Body of pancreas (tissue), 4 donors: ENCODE measurements around the gene MLEC. TPM values are rescaled to one million over a fixed set of nuclear protein-coding genes. Genes with fewer than 3 reads are reported as not detected.

ENCODE experiments used
- ATAC-seq: fragments of 150-250 bp; one replicate; pipeline ENCODE4 v1.9.1; 2016
- DNase-seq, 4 donors: peaks; one replicate each; pipeline ENCODE4 v3.0.0-alpha.2; 2019
- H3K27ac ChIP-seq, 4 donors: fragments of 200-600 bp; sonication (generic); 1 replicate in 3 of 4; 2 replicates in 1 of 4; pipeline versions ENCODE4 v1.5.1 to v1.6.1; 2016 to 2019; ENCODE audit warnings: mild to moderate bottlenecking in 1 of 4, mixed read lengths in 1 of 4, moderate library complexity in 1 of 4
- H3K27me3 ChIP-seq, 2 donors: fragments of 200-600 bp; sonication (generic); one replicate each; pipeline ENCODE4 v1.6.0; 2016; ENCODE audit warnings: mild to moderate bottlenecking in 1 of 2
- H3K36me3 ChIP-seq, 2 donors: fragments of 200-600 bp; sonication (generic); replicated peaks in 1 of 2; 2 replicates each; pipeline ENCODE4 v1.5.1; 2016; ENCODE audit warnings: low read depth in 2 of 2; ENCODE audit not compliant: insufficient read depth in 1 of 2
- H3K4me1 ChIP-seq: fragments of 200-600 bp; sonication (generic); one replicate; pipeline ENCODE4 v1.6.0; 2016
- H3K4me3 ChIP-seq, 2 donors: fragments of 200-600 bp; sonication (generic); 1 replicate in 1 of 2; 2 replicates in 1 of 2; pipeline ENCODE4 v1.5.1; 2016 to 2019
- H3K9me3 ChIP-seq, 3 donors: fragments of 200-600 bp; sonication (generic); 1 replicate in 2 of 3; 2 replicates in 1 of 3; pipeline ENCODE4 v1.5.1; 2016
- CTCF ChIP-seq, 7 experiments: fragments of 450-650 bp in 4 of 7; fragments of 200-600 bp in 3 of 7; sonication (generic) in 3 of 7; IDR thresholded peaks; one replicate each; pipeline ENCODE4 v1.5.1; 2016 to 2019; ENCODE audit warnings: antibody characterized with exemption in 7 of 7
- POLR2A ChIP-seq, 3 donors: fragments of 450-650 bp; IDR thresholded peaks; one replicate each; pipeline ENCODE4 v1.6.1; 2016; ENCODE audit warnings: antibody characterized with exemption in 3 of 3, mild to moderate bottlenecking in 2 of 3
- WGBS, 2 donors: methylation state at CpG; one replicate each; pipeline ENCODE4 v1.1.5; 2017; 5-methylcytosine and 5-hydroxymethylcytosine counted together
- intact Hi-C: fragments of 100-400 bp; cut with DNase I; formaldehyde crosslinking; loops from one replicate; pipeline ENCODE4 v1.15.1; 2023
- total RNA-seq, 2 donors: library from RNA; depleted of rRNA; stranded (reverse); fragments of >200 nt; gene quantifications; one replicate each; pipeline ENCODE4 v1.1.0, GENCODE V29; 2016

MLEC gene
- total RNA-seq, 2 donors from 2014 or later: 54.7 to 107 TPM

GRCh38 chr12:120687578-120688289, 785 bp downstream of the MLEC start:
- H3K4me1 ChIP-seq: peaks cover 42% of the 10 kb centered on the region
- no peaks in the 10 kb centered on the region for H3K36me3 ChIP-seq
- intact Hi-C loops: no loop called here
- DNase-seq (peak; percentile 27 to 45 (median 32)), ATAC-seq (no peak)
- WGBS, 2 donors: 0% methylated on average over 17 to 31 of the region's 31 CpGs
- peak overlapping the region; percentile 65 to 75 for H3K4me3 ChIP-seq
- TF ChIP-seq POLR2A (IDR thresholded peaks at IDR 0.05) (no peak), CTCF (IDR thresholded peaks at IDR 0.05) (no peak)
- no peaks in the 10 kb centered on the region for H3K27me3 ChIP-seq
- H3K9me3 ChIP-seq: no peaks in the 10 kb centered on the region
- H3K27ac ChIP-seq: peak overlapping the region; percentile 83 to 96 (median 86)

GRCh38 chr12:120688527-120689071, 1.6 kb downstream of the MLEC start:
- peak overlapping the region in 1 of 2 donors; percentile 65 for H3K4me3 ChIP-seq
- peak overlapping the region; percentile 7 to 96 (median 50) for H3K27ac ChIP-seq
- peaks cover 51% of the 10 kb centered on the region for H3K4me1 ChIP-seq
- H3K9me3 ChIP-seq: no peaks in the 10 kb centered on the region
- TF ChIP-seq CTCF (IDR thresholded peaks at IDR 0.05) (no peak), POLR2A (IDR thresholded peaks at IDR 0.05) (no peak)
- 3 to 4% methylated on average over 6 of the region's 6 CpGs for WGBS, 2 donors
- H3K36me3 ChIP-seq: no peaks in the 10 kb centered on the region
- intact Hi-C loops: no loop called here
- DNase-seq: peak in 3 of 4 donors; percentile 24 to 34 (median 32)
- H3K27me3 ChIP-seq: no peaks in the 10 kb centered on the region
- ATAC-seq: no peak

GRCh38 chr12:120689397-120690082, 2.6 kb downstream of the MLEC start:
- H3K27me3 ChIP-seq: no peaks in the 10 kb centered on the region
- H3K27ac ChIP-seq: peak overlapping the region; percentile 2 to 96 (median 50)
- 19 to 38% methylated on average over 6 of the region's 6 CpGs for WGBS, 2 donors
- TF ChIP-seq CTCF (IDR thresholded peaks at IDR 0.05): no peak
- no peak for TF ChIP-seq POLR2A (IDR thresholded peaks at IDR 0.05)
- DNase-seq (peak in 1 of 4 donors; percentile 18), ATAC-seq (no peak)
- peaks cover 0 to 3% of the 10 kb centered on the region in 2 donors for H3K36me3 ChIP-seq
- peaks cover 51% of the 10 kb centered on the region for H3K4me1 ChIP-seq
- intact Hi-C loops: no loop called here
- H3K9me3 ChIP-seq: no peaks in the 10 kb centered on the region
- H3K4me3 ChIP-seq: no peak overlapping the region

- no peak for DNase-seq
- Histone ChIP-seq H3K27me3 (no peaks in the 10 kb centered on the region), H3K36me3 (peaks cover 0 to 8% of the 10 kb centered on the region in 2 donors), H3K4me3 (no peak overlapping the region), H3K4me1 (peaks cover 51% of the 10 kb centered on the region), H3K9me3 (no peaks in the 10 kb centered on the region), H3K27ac (peak overlapping the region in 2 of 4 donors; percentile 2 to 96)
- intact Hi-C loops: no loop called here
- no peak for ATAC-seq
- WGBS, 2 donors: 41 to 72% methylated on average over 2 of the region's 2 CpGs
- TF ChIP-seq CTCF (IDR thresholded peaks at IDR 0.05) (no peak), POLR2A (IDR thresholded peaks at IDR 0.05) (no peak)
Measured at GRCh38 chr12:120690083-120690450, 3.1 kb downstream of the MLEC start.
